ENCODE measurements around the gene MYH10.

The MYH10 gene

DNA sequence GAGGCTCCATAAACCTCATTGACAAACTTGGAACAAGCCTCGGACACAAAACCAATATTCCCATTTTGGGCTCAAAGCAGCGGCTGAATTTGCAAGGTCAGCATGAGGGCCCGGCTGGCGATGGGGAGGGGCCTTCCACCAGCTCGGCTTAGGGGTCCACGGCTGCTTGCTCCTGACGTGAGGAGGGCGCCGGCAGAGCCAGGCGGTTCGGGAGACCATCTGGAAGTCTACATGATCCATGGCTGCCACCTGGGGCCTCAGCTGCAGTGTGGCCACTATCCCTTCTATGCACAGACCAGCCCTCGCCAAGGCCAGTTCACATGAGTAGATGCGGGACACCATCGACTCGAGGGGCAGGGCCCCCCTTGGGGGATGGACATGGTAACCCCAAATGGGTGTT lies 155.7 kb downstream of the MYH10 start:
- DNase-seq (ENCODE audit: low read depth in 3 of 3) = no peak

DNA sequence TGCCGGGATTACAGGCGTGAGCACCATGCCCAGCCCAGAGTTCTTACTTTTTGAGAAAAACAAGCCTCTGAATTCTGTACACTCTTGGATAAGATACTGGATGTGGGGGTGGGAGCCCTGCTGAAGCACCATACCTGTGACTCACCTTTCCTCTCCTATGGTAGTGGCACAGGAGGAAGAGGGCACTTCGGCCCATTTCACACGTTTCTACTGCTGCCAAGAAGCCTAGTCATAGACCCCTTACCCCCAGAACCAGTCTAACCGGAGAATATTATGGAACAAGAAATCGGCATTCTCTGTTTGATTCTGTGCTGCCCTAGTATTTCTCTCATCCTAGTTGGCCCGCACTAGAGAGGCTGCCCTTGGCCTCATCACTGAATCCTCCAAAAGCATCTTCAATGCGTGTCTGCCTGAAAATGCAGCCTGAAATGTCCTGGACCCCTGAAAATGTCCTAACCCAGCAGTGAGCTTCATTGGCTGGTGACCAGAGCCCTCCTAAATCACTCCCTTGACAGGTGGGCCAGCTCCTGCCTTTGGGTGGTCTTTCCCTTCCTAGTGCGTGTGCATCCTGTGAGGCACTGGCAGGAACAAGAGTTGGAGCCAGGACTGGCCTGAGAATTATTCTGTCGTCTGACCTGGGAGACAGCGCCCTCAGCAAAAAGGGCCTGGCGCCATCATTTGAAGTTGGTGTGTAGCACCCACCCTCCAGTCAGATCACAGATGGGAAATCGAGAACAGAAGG lies 156.9 kb downstream of the MYH10 start:
- DNase-seq (ENCODE audit: low read depth in 3 of 3) = no peak

DNA sequence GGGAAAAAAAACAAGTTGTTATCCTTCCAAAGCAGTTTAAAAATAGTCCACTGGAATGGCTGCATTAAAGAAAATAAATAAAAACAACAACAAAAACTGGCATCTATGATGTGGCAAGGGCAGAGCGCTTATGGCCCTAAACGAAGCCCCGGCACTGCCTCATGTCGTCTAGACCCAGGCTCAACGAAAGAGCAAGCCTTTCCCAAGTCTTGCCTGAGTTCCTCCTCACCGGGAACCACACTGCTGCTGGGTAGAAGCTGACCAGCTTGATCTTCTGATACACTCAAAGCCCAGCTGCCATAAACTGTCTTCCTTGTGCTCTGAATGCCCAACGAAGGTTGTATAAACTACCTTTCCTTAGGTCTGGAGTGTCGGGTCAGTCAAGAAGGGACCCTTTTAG lies 157.9 kb downstream of the MYH10 start:
- DNase-seq (ENCODE audit: low read depth in 3 of 3) = no peak

DNA sequence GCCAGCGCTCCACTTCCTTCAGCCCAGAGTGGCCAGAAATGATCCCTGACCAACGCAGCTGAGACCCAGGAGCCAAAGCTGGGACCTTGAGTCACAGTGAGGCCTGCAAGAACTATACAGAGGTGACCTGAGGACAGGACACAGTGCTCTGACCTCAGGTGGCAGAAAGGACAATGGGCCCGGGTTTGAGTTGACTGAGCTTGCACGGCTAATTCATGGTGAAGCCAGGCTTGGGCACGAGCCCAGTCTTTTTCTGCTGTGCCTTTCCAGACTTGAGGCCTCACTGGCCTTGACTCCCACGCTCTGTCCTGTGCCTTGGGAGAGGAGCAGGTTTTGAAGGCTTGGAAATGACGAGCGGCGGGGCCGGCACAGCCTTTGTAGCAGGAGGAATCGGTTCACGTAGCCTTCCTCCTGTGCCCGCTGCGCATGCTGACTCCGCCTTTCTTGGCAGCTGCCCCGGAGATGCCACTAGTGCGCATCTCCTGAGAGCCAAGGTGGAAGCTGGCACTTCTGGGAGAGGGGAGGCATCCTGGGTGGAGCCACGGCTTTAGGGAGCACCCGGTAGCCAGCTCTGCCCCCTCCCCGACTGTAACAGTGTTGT lies 160.0 kb downstream of the MYH10 start:
- no peak for DNase-seq (ENCODE audit: low read depth in 3 of 3)

DNA sequence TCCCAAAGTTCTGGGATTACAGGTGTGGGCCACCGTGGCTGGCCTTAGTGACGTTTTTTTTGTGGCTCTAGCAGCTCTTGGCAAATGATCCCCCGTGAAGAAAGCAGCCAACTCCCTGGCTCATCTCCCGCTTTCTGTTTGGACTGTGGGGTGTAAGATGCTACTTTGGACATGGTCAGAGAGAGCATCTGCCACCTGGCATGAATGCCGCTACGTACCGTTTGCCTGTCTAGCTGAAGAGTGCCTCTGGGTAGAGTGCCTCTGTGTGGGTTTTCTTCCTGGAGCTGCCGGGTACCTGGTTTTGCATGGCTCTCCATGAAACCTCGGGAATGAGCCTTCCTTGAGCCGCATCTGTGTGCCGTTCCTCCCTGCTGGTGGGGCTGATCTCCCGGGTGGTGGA lies 160.6 kb downstream of the MYH10 start:
- DNase-seq (ENCODE audit: low read depth in 3 of 3) = no peak

DNA sequence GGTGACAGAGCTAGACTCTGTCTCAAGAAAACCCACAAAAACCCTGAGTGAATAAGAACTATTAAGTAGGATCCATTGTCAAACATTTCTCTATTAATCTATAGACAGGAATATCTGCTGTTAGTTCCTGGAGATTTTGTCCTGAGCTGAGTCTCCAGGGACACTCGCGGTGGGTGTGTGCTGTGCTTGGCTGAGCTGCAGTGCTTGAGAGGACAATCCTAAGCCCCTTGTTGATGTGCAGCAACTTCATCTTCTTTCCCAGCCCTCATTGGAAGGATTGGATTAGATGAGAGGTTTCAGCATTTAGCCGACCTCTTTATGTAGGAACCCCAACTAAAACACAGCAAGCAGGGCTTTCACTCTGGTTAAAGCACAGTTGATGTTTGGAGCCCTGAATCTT lies 161.5 kb downstream of the MYH10 start:
- DNase-seq (ENCODE audit: low read depth in 3 of 3) = no peak

DNA sequence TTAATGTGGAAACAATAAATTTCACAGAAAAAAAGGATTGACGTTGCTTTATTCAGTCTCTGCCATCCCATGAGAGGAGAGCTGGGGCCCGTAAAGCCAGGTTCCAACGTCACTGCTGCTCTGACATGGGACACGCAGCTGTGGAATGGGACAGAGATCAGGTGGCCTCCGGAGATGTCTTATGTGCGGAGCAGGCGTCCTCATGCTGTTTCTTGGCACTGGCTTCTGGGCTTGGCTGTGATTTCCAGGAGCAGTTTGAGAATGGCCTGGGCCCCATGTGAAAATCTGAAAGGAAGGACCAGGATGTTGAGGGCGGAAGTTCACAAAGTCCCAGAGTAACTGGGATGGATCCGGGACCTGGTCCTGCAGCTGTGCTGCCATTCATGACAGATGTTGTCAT lies 162.4 kb downstream of the MYH10 start:
- no peak for DNase-seq (ENCODE audit: low read depth in 3 of 3)

DNA sequence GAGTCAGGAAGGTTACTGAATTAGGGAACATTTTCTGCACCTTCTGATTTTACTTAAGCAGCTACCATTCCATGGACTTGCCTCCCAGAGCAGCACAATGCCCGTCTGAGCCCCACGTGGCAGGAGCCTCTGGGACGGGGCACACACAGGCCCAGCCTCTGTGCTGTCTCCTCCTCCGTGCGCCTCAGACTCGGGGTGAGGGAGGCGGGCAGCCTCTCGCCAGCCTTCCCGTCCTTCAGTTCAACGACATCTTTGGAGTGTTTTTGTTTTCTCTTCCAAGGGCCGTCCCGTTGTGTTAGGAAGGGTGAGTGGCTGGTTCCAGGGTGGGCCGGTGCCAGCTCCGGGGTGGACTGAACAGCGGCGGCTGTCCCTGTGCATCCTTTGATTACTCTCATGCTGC lies 163.0 kb downstream of the MYH10 start:
- no peak for DNase-seq (ENCODE audit: low read depth in 3 of 3)

DNA sequence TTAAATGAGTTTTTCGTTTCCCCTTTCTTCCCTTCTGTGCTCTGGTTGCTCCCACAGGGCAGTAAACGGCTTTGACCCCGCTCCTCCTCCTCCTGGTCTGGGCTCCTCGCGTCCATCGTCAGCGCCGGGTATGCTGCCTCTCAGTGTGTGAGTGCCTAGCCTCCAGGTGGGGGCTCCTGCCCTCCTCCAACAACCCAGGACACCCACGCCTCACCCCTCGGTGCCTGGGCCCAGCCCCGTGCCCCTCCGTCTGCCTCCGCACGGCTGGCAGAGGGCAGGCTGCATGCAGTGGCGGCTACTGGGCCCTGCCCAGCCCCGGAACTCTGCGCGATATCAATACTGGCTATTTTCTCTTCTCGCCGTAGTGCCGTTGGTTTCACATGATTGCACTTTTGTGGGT lies 163.7 kb downstream of the MYH10 start:
- DNase-seq (ENCODE audit: low read depth in 3 of 3) = no peak

DNA sequence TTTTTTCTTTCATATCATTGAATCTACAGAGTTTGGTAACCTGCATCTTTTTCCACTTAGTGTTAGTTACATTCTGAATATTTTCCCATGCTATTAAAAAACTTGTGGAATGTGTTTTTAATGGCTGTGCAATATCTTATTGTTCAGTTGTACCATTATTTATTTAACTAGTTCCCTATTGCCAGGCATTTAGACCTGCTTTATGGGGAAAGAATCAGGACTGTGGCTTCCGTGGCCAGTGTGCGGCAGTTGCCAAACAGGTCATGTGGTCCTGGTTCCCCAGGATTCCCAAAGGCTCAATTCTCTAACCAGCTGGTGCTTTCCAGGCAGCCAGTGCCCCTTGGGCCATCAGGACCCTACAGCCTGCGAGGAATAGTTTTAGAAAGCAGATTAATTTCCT lies 164.1 kb downstream of the MYH10 start:
- no peak for DNase-seq (ENCODE audit: low read depth in 3 of 3)

DNA sequence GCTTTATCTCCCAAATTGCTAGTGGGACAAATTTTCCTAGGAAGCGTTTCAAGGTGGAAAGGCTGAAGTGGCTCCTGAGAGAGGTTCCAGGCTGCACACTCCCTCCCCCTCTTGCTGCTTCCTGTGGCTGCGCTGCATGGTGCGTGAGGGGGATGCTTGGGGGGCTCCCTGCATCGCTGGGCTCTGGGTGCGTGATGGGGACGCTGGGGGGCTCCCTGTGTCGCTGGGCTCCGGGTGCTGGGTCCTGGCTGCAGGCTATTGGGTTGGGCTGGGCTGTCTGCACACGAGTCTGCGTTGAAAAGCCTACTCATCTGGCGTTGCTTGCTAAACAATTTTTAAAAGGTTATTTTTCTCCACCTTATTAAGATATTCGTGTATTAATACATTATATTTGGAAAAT lies 164.8 kb downstream of the MYH10 start:
- no peak for DNase-seq (ENCODE audit: low read depth in 3 of 3)

DNA sequence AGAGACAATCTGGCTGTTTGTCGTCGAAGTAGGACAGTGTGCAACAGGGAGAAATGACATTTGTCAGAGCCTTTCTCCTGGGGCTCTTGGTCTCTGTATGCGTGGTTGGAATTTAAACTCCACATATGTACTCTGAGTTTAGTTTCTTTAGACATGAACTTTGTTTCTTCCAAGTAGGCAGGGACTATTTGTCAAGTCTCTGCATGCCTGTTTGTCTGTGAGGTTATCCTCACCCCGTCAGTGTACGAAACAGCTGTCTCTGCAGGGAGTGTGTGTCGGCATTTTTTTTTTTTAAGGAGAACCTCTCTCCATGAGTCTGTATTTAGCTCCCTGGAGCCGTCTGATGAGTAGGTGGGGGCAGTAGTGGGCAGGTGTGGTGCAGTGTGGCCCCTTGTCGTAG lies 165.2 kb downstream of the MYH10 start:
- no peak for DNase-seq (ENCODE audit: low read depth in 3 of 3)

DNA sequence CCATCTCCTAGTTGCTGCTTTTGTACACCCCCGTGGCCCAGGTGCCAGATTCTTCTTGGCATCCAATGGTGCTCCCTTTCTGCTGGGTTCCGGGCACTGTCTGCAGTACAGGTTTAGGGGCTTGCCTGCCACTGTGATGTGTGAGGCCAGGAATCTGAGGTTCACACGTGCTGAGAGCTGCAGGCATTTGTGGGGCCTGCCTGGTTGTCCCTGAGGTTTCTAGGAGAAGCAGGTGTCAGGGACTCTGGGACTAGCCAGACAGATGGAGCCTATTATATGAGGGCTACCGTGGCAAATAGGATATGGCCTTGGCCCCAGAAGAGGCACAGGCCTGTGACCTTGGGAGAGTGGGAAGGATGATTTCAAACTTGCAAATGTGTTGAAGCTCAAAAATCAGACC lies 165.6 kb downstream of the MYH10 start:
- DNase-seq (ENCODE audit: low read depth in 3 of 3) = no peak

DNA sequence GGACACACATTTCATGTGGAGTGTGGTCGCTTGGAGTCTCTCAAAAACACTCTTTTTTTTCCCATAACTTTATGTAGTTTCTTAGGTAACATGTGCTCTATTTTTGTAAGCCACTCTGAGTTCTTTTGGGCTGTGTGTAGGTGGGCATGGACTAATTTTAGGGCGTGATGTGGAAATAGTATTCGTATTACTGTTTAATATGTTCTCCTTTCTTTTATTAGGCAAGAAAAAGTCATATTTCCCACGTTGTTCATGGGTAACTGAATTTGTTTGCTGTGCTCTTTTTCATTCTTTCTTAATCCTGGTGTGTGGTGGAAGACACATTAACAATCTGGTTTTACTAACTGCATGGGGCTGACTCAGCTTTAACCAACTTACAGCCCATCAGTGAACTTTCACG lies 167.4 kb downstream of the MYH10 start:
- no peak for DNase-seq (ENCODE audit: low read depth in 3 of 3)

DNA sequence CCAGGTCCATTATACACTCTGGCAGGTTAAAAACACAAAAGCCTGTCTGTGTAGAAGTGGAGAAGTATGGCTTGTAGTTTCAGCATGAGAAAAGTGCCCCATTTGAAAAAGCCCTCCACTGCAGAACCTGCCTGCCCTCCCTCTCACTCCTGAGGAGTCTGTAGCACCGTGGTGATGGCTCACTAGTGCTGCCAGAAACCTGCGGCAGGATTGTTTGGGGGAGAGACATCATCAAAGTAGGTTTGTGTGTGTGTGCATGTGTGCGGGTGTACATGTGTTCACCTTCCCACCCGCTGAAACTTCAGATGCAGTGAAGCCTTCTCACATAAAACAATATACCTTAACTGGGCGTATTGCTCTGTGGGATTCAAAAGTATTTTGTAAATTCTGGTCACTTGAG lies 168.0 kb downstream of the MYH10 start:
- DNase-seq (ENCODE audit: low read depth in 3 of 3) = no peak

DNA sequence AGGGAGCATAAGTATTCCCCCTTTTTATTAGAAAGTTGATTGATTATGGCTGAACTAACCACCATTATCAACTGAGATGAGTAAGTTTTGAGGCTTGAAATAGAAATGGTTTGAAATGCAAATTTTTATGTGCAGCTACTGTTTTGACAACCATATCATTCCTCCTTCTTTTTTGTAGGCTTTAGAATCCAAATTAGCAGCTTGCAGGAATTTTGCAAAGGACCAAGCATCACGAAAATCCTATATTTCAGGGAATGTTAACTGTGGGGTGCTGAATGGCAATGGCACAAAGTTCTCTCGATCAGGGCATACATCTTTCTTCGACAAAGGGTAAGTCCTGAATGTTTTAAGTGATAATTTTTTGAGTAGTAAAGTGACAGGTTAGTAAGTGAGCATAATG lies 170.7 kb downstream of the MYH10 start:
- no peak for DNase-seq (ENCODE audit: low read depth in 3 of 3)

DNA sequence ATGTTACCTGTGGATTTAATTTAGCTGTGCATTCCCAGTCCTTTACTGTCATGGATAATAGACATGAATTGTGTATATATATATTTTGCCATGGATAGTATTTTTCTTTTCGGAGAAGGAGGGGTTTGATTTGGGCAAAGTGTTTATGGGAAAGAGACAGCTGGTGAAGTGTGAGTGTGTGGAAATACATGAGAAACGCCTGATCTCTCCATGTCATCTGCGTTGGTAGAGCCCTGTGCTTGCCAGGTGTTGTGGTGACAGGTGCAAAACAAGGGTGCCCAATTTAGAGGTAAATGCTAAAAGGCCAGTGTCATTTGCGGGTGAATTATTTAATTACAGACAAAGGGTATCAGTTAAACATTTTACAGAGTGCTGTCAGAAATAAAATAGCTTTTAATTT lies 171.4 kb downstream of the MYH10 start:
- no peak for DNase-seq (ENCODE audit: low read depth in 3 of 3)

DNA sequence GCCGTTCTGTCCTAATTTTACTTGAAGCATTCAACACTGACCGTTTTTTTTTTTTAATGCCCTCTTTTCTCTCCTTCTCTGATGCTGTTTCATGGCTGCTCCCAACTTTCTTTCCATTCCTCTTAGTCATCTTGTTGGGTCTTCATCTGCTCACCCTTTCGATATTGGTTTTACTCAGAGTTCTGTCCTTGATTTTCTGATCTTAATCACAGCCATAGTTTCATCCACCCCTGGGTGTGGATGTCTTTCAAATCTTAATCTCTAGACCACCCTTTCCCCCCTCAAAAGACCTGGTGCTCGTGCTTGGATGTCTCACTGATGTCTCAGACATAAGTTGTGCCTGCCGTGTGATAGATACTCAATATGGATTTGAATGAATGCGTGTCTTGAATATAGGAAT lies 172.4 kb downstream of the MYH10 start:
- DNase-seq (ENCODE audit: low read depth in 3 of 3) = no peak

DNA sequence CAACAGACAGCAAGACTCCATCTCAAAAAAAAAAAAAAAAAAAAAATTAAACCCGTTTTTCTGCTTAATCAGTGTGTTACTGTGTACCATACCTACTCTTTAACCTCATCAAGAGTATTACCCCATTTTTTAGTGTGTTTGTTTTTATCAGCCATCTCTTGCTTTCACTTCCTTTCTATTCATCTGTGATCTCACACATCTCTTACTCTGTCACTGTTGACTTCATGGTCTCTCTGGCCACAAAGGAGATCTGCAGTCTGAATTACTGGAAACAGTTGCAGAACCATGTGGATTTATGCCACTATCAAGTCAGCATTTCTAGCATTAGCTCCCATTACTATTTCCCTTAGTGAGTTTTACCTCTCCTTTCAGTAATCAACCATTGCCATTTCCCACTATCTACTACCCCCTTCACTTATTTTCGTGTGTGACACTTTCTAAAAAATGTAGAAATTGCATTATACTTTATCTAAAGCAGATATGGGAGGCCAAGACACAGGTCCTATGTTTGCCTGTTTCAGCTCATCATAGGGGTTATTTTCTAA lies 174.8 kb downstream of the MYH10 start:
- DNase-seq (ENCODE audit: low read depth in 3 of 3) = no peak

DNA sequence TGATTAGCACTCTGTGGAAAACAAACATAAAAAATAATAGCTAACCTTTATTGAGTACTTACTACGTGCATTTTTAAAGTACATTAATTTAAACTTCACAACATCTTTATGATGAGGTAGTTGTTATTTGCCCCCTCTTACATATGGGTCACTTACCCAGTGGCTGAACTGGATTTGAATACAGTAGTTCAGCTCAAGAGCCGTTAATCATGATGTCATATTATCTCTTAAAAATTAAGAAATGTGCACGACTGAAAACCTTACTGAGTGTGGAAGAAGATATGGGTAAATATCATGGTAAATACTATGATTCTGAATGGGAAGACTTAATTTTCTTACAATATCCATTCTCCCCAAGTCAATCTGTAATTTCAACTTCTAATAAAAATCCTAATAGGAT lies 177.2 kb downstream of the MYH10 start:
- no peak for DNase-seq (ENCODE audit: low read depth in 3 of 3)

DNA sequence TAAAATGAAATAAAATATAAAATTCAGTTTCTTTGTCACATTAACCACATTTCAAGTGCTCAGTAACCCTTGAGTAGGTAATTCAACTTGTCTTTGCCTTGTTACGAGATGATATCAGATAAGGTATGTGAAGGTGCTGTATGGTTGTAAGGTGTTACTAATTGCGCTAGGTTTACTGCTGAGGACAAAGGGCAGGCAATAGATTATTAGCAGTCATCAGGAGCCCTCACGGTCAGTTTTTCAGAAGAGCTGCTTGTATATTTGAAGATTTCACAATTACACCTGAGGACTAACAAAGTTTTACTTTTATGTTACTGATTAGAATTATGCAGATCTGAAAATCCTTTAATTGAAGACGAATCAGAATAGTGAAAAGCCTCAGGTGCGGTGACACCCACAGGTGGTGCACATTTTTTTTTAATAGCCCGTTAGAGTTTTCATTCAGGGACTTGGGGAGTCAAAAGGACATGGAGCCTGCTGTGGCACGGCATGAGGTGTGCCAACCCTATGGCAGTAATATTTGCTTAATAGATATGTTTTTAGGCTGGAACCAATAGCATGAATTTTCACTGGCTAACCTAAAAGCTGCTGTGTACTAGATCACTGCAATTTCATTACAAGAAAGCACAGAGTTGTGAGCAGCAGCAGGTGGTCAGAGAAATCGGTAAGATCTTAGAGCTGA lies 178.5 kb downstream of the MYH10 start:
- DNase-seq (ENCODE audit: low read depth in 3 of 3) = no peak

DNA sequence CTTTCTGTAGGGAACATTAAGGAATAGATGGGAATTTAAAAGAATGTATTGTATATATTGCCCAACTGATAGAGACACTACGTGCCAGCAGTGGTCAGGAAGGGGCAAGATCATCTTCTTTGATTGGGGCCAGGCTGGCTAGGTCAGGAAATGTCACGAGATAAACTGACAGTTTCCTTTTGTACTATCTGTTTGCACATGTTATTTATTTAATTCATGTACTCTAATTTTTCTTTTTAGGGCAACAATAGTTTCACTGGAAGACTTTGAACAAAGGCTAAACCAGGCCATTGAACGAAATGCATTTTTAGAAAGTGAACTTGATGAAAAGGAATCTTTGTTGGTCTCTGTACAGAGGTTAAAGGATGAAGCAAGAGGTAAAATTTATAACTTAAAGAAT lies 182.2 kb downstream of the MYH10 start:
- DNase-seq (ENCODE audit: low read depth in 3 of 3) = no peak

DNA sequence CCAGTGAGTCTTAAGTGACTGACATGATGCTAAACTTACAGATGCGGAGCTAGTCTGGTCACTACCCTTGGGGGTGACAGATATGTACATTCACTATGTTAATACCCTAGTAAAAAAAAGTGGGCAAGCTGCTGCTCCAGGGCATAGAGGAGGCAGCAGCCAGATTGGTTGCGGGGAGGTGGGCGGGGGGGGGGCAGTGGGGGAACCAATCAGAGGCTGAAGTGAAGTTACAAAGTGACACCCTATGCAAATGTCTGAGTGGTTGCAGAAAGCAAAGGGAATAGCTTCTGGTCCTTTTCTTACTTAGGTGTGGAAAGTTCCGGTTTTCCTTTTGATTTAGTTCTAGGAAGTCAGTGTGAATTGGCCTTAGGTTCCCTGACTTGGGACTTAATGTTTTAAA lies 182.7 kb downstream of the MYH10 start:
- DNase-seq (ENCODE audit: low read depth in 3 of 3) = no peak
